Activated CD4-positive, alpha-beta T cell treated with anti-CD3 and anti-CD28 coated beads, Interleukin-2, amount 50 U/mL, for 24 hours (primary cell): ENCODE data around the gene TMEM82.

Source experiments
- DNase-seq, 2 donors: peaks; one replicate each; pipeline ENCODE4 v3.0.0-alpha.2; 2020; ENCODE audit warnings: low read depth in 1 of 2, low spot score in 1 of 2

The TMEM82 gene

GRCh38 chr1:15777909-15778707 lies 35.8 kb downstream of the TMEM82 start:
- DNase-seq: no peak

GRCh38 chr1:15785683-15786082 lies 43.4 kb downstream of the TMEM82 start:
- no peak for DNase-seq

- no peak for DNase-seq
Observed at GRCh38 chr1:15786581-15786980, 44.3 kb downstream of the TMEM82 start.

GRCh38 chr1:15788624-15789301 lies 46.5 kb downstream of the TMEM82 start:
- no peak for DNase-seq

GRCh38 chr1:15796086-15796462 lies 53.8 kb downstream of the TMEM82 start:
- DNase-seq: no peak
